Stimulated activated CD8-positive, alpha-beta memory T cell treated with anti-CD3 and anti-CD28 coated beads, Interleukin-15, amount 100 ng/mL, for 4 hours (primary cell): ENCODE data around the gene MGRN1.

Source experiments
- DNase-seq, 2 donors: peaks; one replicate each; pipeline ENCODE4 v3.0.0-alpha.2; 2020; ENCODE audit warnings: low read depth in 2 of 2

Gene MGRN1

DNA sequence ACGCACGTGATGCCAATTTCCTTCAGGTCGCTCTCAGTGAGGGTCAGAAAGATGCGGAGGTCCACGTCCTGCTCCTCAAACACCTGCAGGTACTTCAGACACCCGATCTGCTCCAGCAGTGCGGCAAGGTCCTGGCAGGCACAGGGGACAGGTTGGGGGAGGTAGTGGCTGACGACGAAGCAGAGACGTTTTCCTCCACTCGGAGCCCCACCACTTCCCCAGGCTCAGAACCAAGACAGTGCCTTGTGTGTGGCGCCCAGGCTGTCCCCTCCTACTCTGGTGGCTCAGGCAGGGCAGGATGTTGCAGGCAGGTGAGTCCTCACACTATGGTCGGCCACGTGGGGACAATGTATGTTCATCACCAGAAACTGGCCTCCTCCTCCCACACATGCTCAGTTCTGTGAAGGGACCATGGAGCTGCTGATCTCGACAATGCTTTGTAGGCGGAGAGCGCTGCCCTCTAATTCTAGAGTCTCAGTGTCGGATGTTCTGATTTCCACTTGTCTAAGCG lies 74.5 kb downstream of the MGRN1 start:
- DNase-seq, result no peak

DNA sequence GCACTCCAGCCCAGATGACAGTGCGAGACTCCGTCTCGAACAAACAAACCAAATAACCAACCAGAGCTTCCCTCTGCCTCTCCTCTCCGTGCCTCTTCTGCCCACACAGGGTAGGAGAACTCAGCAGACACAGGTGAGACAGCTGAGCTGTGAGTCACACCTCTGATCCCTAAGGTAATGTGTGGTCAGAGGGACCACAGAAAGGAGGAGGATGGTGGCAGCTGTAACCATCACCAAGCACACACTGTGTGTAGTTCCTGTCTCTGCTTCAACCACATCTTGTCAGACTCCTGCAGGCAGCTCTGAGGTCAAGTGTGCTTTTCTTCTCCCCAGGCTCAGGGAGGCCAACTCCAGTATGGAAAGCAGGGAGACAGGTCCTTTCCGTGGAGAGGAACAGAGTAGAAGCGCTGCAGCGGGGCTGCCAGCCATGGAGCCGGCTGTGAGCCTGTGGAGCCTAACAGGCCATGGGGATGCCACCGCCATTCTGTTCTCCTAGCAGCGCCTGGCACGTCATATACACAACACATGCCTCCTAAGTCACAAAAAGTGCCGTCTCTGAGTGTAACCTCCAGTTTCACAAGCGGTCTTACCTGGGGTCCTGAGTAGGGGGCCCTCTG lies 75.9 kb downstream of the MGRN1 start:
- DNase-seq, result no peak

DNA sequence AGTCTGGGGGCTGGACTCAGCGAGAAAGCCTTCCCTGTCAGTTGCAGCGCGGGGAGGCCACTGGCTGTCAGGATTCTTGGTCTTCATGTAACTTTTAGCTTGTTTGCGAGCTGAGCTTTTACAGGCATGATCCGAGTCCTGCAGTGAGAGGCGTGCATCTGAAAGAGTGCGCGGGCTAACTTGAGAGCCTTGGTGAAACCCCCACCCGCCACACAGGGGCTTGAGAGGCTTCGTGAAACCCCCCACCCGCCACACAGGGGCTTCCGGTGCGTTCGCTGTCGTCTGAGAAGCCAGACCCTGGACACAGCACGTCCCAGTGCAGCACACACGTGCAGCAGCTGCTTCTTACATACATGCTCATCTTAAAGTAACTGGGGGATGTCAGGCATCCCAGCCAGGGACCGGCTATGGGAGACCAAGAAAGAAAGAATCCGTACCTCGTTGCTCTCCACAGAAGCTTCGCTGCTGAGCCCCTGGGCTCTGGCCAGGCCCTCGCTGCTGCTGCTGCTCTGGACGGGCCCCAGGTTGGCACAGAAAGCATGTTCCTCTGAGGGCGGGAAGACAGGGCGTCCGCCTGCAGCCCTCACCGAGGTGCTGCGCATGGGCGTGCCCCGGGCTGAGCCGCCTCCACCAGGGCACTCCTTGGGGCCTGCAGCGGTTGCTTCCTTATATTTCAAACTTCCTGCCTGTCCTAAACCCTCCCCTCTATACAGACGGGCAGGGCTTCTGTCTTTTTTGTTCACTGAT lies 76.5 kb downstream of the MGRN1 start:
- no peak for DNase-seq

DNA sequence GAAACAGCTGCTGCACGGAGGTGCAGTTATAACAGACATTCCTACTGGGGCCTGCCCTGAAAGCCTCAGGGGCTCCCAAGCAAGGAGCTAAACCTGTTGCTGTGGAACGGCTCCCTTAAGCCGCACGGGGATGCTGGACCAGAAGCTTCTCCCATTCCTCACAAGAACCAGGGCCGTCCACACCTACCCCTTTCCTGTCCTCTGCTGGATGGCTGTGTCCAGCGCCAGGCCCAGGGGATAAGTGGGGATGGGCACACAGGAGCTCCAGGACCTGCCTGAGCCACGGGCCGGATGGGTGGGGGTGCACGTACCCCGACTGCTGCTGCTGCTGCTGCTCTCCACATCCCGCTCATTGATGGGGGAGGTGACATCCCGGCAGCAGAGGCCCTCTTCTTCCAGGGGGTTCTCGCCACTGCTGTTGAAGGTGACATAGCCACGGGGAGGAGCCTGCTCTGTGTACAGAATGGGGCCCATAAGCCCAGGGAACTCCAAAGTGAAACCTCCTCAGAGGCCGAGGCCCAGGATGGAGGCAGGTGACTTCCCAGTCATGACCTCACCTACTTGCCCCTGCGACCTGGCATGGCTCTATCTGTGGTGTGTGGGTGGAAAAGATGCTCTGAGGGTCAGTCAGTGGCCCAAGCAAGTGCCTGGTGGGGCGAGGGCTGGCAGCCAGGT lies 77.3 kb downstream of the MGRN1 start:
- DNase-seq, result no peak

DNA sequence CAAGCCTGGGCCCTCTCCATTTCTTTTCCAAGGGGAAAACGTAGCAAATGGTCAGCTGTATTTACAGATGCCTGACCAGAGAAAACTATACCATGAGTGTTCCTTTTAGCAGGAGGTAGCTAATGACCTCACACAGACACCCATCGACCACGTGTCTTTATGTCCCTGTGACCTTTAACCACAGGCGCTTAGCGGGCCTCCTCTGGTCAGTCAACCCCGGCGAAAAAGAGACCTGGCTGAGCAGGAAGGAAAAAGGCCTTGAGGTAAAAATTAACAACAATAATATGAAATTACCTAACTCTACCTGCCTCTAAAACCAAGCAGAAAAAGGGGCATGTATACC lies 77.8 kb downstream of the MGRN1 start:
- DNase-seq, result no peak

DNA sequence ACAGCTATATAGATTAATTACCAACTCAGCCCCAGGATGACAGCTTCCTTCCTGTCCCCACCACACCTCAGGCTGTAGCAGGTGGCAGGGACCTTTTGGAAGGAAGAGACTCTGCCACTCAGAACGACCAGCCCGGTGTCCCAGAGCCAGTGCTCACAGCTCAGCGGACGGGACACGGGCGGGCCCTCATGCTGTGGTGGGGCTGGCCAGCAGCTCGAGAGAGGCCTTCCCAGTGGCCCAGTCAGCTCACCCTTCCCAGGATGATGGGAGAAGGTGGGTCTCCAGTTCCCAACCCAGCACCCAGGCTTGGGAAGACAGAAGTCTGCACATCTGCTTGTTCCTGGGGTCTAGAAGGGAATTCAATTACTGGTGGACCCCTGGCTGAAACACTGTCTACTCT lies 79.3 kb downstream of the MGRN1 start:
- DNase-seq, result no peak

DNA sequence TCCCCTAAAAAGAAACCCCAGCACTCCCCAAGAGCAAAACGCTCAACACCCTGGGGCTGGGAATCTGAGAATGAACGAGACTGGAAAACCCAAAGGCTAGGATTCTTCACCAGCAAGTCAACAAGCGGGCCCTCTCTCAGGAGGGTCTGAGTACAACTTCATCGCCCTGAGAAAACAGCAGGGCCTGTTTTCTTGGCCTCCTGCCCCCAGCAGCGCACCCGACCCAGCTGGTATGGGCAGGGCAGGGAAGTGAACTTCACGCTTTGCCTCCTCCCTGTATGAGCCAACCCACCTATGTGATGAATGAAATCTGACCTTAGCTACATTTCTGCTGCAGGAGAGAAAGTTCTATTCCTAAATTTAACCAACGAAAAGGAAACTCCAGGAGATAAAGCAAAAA lies 79.9 kb downstream of the MGRN1 start:
- no peak for DNase-seq

DNA sequence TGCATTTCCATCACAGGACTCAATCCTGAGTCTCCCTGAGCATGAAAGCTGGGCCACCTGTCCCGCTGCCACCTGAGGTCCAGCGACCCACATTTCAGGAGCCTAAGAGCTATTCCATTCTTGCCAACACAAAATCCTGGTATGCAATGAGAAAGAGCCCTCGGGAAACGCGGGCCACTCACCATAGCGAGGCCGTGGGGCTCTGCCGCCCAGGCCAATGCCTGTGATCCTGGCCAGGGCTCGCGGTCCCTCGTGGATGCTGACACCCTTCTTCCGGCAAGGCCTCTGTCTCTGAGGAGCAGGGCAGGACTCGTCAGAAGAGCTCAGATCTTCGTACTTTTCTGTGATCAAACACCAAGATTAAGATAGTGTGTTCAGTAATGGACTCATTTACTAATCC lies 80.3 kb downstream of the MGRN1 start:
- no peak for DNase-seq

DNA sequence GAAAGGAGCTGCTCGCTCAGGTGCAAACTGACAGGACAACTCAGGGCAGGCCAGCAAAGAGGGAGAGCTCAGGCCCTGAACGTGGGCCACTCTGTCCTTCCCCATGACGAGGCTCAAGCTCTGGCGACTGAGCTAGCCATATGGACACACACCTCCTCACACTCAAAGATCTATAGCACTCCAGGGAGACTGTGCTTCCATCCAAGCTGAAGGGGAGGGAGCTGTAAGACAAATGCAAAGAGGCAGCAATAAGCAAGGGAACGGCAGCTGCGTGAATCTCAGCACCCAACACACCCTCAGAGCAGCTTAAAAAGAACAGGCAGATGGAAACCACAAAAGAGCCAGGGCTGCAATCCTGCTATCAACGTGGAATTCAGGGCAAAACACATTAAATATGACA lies 82.2 kb downstream of the MGRN1 start:
- DNase-seq, result no peak

DNA sequence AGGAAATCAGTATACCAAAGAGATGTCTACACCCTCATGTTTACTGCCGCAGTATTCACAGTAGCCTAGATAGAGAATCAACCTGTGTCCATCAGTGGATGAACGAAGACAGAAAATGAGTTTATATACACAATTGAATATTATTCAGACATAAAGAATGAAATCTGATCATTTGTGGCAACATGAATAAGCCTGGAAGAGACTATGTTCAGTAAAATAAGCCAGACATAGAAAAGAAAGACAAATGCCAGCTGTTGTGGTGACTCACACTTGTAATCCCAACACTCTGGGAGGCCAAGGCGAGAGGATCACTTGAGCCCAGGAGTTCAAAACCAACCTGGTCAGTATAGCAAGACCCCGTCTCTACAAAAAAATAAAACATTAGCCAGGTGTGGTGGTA lies 84.9 kb downstream of the MGRN1 start:
- DNase-seq, result no peak

DNA sequence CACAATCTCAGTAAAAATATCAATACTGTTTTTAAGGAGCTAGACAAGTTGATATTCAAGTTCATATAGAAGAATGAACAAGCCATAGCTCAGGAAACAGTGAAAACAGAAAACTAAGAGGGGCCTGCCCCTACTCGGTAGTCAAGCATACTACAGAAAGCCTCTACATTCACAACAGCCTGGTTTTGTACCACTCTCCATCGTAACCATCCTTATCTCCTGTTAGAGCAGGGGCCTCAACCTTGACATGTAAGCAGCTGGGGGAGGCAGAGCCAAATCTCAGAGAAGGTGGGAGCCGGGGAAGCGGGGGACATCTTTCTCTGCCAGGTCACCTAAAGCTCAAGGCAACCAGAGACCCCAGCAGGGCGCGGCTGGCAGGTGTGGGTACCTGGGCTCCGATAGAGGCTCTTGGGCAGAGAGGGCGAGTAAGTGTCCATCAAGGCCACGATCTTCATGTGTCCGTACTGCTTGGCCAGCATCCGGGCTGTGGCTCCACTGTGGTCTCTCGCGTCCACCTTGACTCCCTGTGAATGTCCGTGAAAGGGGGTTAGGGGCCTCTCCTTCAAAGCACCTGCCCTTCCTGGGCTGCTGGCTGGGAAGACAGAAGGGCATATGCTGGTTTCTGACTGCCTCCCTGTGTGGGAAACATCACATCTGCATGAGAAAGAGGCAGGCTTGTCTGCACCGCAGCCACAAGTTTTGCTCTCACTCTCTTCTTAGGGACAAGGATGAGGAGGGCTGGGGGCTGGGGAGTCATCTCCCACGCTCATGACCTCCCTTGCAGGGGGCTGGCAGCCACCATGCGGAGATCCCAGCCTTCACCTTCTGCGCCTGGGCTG lies 89.3 kb downstream of the MGRN1 start:
- no peak for DNase-seq

DNA sequence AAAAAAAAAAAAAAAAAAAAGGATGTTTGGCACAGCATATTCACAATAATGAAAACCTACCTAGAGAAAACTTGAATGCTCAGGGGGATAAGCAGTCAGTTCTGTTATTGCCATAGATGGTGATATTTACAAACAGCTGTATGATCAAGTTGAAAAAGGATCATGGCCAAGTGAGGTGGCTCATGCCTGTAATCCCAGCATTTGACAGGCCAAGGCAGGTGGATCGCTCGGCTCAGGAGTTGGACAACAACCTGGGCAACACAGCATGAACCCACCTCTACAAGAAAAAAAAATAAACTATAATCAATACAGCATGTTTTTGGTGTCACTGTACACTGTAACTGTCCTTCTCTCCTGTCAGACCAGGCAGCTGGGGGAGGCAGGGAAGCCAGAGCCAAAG lies 90.4 kb downstream of the MGRN1 start:
- DNase-seq, result no peak

DNA sequence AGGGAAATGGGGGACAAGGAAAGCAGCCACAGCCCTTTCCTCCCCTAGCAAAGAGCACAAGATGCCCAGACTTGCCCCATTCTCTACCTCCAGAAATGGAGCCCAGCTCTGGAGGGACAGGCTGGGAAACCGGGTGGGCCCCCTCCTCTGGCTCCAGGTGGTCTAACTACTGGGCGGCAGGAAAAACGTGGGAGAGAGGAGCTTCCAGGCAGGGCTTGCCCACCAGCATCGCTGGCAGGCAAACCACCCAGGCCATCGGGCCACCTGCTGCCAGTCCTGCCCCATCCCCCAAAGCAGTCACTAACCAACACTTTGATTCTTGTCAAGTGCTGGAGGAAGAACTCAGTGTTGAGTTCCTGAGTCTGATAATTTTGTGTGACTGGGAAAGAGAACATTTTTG lies 93.8 kb downstream of the MGRN1 start:
- DNase-seq, result no peak

DNA sequence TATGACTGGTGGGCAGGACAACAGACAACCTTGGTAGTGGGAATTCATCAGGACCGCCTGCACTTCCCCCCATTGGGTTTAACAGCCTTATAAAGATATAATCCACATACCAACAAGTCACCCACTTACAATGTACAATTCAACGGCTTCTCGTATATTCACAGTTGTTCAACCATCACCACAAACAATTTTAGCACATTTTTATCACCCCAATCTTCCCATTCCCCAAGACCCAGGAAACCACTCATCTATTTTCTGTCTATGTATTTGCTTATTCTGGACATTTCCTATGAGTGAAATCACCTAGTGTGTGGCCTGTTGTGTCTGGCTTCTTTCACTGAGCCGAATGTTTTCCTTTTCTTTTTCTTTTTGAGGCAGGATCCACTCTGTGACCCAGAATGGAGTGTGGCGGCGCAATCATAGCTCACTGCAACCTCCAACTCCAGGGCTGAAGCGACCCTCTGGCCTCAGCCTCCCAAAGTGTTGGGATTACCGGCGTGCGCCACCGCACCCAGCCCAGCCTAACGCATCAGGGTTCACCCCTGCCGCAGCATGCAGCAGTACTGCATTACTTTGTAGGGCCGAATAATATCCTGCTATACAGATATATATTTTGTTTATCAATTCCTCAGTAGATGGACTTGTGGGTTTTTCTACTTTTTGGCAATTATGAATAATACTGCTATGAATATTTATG lies 98.6 kb downstream of the MGRN1 start:
- DNase-seq, result no peak

DNA sequence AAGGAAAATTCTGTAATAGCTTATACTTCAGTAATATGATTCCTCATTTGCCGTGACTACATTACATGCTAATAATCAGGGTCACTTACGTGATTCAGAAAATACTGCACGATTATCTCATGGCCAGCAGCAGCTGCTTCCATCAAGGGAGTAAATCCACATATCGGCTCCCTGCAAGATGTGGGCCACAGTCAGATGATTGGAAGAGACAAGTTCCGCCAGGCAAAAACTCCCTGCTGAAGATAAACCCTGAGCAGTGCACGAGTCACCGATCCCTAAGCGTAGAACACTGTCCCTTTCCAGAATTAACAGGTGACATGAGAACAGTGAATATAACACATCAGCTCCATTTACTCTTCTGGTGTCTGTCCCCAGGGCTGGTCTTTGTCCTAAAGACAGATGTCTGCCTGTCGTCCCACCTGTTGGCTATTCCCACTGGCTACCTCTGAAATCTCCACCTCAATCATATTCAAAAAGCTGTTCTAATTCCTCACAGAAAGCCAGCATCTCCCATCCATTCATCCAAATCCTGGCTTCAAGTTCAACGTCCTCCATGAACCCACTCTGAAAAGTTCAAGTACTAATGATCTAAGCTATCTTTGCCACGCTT lies 100.1 kb downstream of the MGRN1 start:
- DNase-seq, result no peak

DNA sequence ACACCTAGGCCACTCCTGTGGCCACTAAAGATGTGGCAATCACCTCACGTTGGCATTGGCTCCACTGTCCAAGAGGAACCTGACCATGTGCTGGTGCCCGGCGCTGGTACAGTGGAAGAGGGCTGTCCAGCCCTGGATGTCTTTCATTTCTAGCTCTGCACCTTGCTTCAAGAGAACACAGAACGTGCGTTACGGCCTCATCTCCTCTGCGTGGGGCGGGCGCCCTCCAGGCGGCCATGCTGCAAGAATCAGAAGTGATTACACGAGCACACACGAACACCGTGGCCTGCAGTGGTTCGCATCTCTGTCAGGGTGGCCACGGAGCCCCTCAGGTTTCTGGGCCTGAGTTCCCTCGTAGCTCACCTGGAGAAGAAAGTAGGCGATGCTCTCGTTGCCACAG lies 102.0 kb downstream of the MGRN1 start:
- DNase-seq, result no peak

DNA sequence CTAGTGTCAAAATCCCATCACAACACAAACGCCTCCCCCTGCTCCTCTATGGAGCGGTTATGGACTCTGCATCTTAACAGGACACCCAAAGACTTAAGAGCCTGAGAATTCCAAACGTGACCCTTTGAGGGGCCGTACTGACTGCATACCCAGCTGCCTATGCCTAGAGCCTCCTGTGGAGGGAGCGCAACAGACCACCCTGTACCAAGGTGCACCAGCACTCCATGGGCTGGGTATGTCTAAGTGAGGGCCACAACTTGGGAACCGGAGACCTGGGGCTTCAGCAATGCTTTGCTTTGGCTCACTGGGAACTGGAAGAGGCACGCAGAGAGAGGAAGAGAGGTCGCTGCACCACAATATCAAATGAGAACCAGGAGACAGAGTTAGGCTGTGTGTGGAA lies 104.0 kb downstream of the MGRN1 start:
- DNase-seq, result no peak

DNA sequence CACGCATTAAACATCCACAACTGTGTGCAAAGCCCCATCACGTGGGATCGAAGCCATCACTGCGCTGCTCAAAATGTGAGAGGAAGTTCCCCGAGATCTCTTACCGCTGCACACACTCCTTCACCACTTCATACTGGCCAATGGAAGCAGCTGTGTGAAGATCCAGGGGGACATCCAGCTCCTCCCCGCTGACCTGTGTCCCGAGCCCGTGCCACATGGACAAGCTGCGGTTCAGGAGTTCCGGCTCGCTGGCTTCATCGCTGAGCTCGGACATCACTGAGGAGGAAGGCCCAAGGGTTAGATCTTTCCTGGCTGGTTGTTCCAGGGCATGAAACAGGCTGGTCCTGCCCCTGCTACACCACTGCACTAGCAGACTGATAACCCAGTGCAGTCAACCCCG lies 105.2 kb downstream of the MGRN1 start:
- DNase-seq, result no peak

DNA sequence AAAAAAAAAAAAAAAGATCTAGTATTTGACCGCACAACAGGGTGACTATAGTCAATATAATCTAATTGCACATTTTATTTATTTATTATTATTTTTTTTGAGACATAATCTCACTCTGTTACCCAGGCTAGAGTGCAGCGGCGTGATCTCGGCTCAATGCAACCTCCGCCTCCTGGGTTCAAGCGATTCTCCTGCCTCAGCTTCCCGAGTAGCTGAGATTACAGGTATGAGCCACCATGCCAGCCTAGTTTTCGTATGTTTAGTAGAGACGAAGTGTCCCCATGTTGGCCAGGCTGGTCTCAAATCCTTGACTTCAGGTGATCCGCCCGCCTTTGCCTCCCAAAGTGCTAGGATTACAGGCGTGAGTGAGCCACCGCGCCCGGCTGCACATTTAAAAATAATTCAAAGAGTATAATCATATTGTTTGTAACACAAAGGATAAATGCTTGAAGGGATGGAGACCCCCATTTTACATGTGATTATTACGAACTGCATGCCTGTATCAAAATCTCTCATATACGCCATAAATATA lies 108.7 kb downstream of the MGRN1 start:
- DNase-seq, result no peak

DNA sequence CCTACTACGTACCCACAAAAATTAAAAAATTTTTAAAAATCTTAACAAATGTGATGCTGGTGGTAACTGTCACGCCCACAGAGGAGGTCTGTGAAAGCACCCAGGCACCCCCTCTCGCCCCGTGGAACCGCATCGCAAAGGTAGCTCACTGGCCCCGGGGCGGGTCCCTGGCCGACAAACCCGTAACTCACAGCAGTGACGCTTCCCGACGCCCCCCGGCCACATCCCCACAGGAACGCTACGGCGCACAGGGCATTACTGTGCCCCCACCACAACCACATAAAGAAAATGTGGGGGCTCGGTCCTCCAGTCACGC lies 109.1 kb downstream of the MGRN1 start:
- DNase-seq, result no peak

DNA sequence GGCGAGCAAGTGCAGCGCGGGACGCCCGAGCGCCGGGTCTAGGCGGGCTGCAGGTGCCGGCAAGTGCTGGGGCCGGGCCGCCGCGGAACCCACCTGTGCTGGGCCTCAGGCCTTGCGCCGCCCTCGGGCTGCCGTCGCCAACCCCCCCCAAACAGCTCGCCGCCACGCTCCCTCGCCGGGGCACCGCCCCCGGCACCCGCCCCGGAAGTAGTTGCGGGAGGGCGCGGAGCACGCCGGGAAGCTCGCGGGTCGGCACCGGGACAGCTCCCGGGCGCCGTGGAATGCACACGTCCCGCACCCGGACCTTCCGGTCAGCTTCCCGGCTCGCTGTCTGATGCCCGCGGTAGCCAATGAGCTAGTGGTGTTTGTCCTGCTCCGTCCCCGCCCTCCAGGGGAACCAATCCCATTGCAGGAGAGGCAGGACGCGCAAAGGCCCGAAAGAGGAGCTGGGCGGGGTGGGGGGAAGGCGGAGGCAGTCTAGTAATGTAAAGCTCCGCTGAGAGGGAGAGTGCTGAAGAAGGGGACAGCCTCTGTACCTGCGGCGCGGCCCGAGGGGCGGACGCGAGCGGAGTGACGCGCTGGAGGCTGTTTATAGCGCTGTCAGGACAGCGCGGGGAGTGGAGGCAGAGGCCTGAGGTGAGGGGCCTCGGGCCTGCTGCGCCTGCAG lies 109.6 kb downstream of the MGRN1 start, which contains the start of the genes ANKS3 and DNAAF8:
TSS of gene ANKS3 (minus strand) at position 209 of the 667 bp plus-strand sequence. CDS start 4,122 bp downstream, outside the sequence.
TSS of gene DNAAF8 (plus strand) at position 475 of the 667 bp plus-strand sequence. CDS start 1,978 bp downstream, outside the sequence.
- DNase-seq, result peak; percentile 51 to 71
